HG02938 (cell line): ENCODE measurements around the gene PLIN4.
"Not testable (repeated sequence)": the region's sequence is repeated elsewhere in the genome, so short reads cannot be mapped to it uniquely, and the experiment has no call there.

Experiments
- ATAC-seq: cut with Tn5 transposase; IDR thresholded peaks from one replicate; pipeline ENCODE4 v1.9.1; 2021; ENCODE audit warnings: mild to moderate bottlenecking, moderate library complexity; ENCODE audit not compliant: unreplicated experiment

PLIN4 gene

GRCh38 chr19:4548238-4548584 lies 29.9 kb upstream of the PLIN4 start:
- ATAC-seq: no peak

GRCh38 chr19:4547303-4548237 lies 29.3 kb upstream of the PLIN4 start:
- ATAC-seq: no peak

DNA sequence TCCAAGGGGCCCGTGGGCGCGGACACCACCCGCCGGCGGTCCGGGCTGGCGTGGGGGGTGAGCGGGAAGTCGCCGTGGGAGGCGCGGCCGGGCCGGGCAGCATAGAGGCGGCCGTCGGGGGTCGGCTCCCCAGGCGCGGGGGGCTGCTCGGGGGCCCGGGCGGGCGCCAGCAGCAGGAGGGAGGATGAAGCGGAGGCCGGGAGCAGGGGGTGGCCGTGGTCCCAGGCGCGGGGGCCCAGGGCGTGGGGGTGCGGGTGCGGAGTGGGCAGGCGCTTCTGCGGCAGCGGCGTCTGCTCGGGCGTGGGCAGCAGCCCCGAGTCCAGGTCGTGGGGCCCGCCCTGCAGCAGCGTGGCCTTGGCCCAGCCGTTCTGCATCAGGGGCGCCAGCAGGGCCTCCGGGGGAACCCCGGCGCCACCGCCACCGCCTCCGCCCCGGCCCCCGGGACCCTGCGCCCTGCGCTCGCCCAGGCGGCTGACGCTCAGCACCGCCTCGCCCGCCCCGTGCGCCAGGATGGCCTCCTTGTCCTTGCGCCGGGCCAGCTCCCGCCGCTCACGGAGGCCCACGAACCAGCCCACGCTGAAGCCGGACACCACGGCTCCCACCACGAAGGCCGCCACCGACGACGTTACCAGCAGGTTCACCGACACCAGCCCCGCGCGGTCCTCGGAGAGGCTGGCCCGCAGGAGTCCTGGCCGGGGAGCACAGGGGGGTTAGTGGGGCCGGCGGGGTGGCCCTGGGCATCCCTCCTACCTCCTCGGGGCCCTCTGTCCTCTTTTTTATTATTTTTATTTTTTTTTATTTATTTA lies 25.8 kb upstream of the PLIN4 start:
- no peak for ATAC-seq

DNA sequence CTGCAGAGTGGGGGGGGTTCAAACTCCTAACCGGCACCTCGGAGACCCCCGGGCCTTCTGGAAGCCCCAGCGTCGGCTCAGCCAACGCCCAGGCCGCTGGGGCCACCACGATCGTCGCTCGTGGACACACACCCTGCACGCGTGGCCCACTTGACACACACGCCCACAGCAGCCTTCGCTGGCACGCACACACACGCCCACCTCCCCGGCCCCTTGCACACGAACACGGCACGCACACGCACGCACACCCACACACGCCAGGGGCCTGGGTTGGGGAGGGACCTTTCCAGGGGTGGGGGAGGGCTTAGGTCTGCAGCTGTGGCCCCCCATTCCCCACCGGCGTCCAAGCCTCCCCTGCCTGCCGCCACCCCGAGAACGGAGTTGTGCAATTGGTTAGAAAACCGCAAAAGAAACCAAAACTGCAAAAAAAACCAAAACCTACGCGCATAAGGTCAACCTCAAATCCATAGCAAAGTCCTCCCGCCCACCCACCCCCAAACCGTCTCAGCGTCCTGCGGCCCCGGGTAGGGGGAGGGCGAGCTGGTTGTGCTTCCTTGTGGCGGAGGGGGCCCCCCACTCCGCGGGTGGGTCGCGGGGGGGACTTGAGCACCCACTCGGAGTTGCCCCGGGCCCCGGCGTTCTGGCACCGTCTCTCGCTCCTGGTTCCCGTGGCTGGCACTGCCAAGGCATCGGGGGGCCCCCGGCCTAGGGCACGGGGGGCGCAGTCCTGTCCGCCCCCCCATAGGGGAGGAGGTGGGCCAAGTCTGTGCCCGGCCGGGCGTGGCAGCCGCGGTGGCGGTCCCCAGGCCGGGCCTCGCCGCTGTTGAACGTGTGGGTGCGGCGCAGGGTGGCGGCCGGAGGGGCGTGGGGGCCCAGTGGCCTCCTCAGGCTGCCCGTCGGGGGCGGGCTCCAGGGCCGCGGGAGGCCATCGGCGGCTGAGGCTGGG lies 24.9 kb upstream of the PLIN4 start:
- ATAC-seq: no peak

DNA sequence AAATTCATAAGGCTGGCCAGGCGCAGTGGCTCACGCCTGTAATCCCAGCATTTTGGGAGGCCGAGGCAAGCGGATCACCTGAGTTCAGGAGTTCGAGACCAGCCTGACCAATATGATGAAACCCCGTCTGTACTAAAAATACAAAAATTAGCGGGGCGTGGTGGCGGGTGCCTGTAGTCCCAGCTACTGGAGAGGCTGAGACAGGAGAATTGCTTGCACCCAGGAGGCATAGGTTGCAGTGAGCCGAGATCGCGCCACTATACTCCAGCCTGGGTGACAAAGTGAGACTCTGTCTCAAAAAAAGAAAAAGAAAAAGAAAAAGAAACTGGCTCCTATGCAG lies 23.5 kb upstream of the PLIN4 start:
- not testable (repeated sequence) for ATAC-seq

DNA sequence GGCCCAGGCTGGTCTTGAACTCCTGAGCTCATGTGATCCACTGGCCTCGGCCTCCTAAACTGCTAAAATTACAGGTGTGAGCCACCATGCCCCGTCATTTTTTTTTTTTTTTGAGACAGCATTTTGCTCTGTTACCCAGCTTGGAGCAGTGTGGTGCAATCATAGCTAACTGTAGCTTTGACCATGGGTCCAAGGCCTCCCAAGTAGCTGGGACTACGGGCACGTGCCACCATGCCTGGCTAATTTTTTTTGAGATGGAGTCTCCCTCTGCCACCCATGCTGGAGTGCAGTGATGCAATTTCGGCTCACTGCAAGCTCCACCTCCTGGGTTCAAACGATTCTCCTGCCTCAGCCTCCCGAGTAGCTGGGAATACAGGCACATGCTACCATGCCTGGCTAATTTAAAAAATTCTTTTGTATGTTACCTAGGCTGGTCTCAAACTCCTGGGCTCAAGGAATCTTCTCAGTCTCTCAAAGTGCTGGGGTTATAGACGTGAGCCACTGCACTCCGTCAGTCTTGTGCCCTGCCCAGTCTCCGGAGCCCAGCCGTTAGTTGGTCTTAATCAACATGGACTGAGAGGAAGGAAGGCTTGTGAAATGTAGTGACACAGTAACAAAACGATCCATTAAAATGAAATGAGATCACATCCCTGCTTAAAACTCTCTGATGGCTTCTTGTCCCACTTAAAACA lies 23.0 kb upstream of the PLIN4 start:
- ATAC-seq: no peak

- no peak for ATAC-seq
Measured at GRCh38 chr19:4539693-4540581, 21.7 kb upstream of the PLIN4 start, which contains the start of gene LRG1. Gene LRG1 (minus strand): TSS chr19:4540036. CDS start chr19:4540013, 23 bp downstream.

GRCh38 chr19:4539169-4539692 lies 20.9 kb upstream of the PLIN4 start:
- no peak for ATAC-seq

GRCh38 chr19:4538601-4538954 lies 20.3 kb upstream of the PLIN4 start:
- no peak for ATAC-seq

- ATAC-seq: no peak
Measured at GRCh38 chr19:4537953-4538600, 19.8 kb upstream of the PLIN4 start.

DNA sequence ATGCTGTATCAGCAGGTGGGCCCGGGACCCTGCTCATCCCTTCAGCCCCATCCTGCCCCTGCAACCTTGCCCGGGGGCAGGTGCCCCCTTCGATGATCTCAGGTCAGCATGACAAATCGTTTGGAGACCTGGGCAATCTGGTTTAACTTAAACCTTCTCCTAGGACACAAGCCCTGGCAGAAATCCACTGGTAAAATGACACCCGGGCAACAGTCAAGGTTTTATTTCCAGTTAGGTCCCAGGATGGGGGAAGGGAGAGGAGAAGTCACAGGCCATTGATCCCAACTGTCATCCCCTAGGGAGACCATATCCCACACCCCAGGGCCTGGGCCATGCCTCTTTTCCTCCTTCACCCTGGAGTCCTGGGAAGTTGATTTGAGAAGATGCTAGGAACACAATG lies 18.5 kb upstream of the PLIN4 start:
- no peak for ATAC-seq

GRCh38 chr19:4534836-4535658 lies 16.8 kb upstream of the PLIN4 start, which contains the start of gene PLIN5:
Gene PLIN5 (minus strand): TSS chr19:4535224. CDS start chr19:4534074, 1,150 bp downstream.
- no peak for ATAC-seq

- ATAC-seq: no peak
Measured at GRCh38 chr19:4533835-4534424, 15.6 kb upstream of the PLIN4 start.

DNA sequence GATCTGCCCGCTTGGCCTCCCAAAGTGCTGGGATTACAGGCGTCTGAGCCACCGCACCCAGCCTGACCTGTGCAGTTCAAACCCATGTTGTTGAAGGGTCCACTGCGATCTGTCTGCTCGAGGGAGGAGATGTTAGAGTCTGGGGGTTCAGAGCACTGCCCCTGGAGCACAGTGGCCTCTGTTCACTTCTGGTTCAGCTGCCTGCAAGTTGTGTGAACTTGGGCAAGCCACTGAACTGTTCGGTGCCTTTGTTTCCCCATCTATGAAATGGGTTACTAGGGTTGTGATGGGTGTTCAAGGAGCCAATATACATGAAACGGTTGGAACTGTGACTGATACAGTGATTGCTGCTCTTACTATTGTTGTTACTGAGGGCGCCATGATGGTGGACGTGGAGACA lies 15.0 kb upstream of the PLIN4 start:
- no peak for ATAC-seq

GRCh38 chr19:4531562-4532165 lies 13.4 kb upstream of the PLIN4 start:
- no peak for ATAC-seq

- no peak for ATAC-seq
Measured at GRCh38 chr19:4529924-4530522, 11.7 kb upstream of the PLIN4 start.

GRCh38 chr19:4528843-4529242 lies 10.6 kb upstream of the PLIN4 start:
- no peak for ATAC-seq
